ENCODE measurements around the gene TCERG1. TPM values are rescaled to one million over a fixed set of nuclear protein-coding genes. Genes with fewer than 3 reads are reported as not detected.
A peak's percentile ranks its signal among the peaks of the same experiment; 100 is the strongest.

Gene TCERG1
- total and polyA plus RNA-seq, 9 of the 15 experiments (the other 6 are each of a cell fraction or from before 2014, with no cell fraction given) = 50.3 to 148 (median 119) TPM

- H3K9me3 ChIP-seq (replicated peaks; ENCODE audit: control insufficient read depth, insufficient read depth, low read depth, low read length) = no peaks in the 10 kb centered on the region
- H2AFZ ChIP-seq (ENCODE audit: low read depth, low read length) = no peak overlapping the region
- ChIA-PET POLR2A (interaction anchor here (1.4 kb wide), 1 partner anchor 11 kb away, joined by 3 read pairs; no protein-coding TSS in a partner anchor), CTCF (ENCODE audit: low intra/inter-chr PET ratio) (interaction anchor here (3.3 kb wide), 1 partner anchor 134 kb away, joined by 23 read pairs; no protein-coding TSS in a partner anchor)
- FAIRE-seq (no peak), DNase-seq (ENCODE audit: extremely low read depth in 1 of 4, low spot score in 3 of 4) (no peak), ATAC-seq (no peak)
- TF ChIP-seq ZBTB43 (CRISPR knock-in tag; IDR thresholded peaks at IDR 0.05) (no peak), CEBPB (tag; IDR thresholded peaks at IDR 0.05) (peak; percentile 88), TAF1 (IDR thresholded peaks at IDR 0.05; ENCODE audit: control insufficient read depth, extremely low read depth, insufficient read depth, low read length, severe bottlenecking) (no peak), ZNF253 (CRISPR knock-in tag; conservative IDR thresholded peaks at IDR 0.05) (no peak), ZNF436 (CRISPR knock-in tag; IDR thresholded peaks at IDR 0.05) (no peak), ZNF224 (CRISPR knock-in tag; IDR thresholded peaks at IDR 0.05) (no peak), SFPQ (IDR thresholded peaks at IDR 0.05; ENCODE audit: low read depth, low read length) (no peak), E2F6 (IDR thresholded peaks at IDR 0.05; ENCODE audit: borderline replicate concordance in 1 of 2, extremely low read depth in 1 of 2, insufficient read depth in 1 of 2, insufficient read length in 1 of 2, low read depth in 1 of 2, low read length in 1 of 2, poor library complexity in 1 of 2, severe bottlenecking in 1 of 2) (no peak), CEBPG (CRISPR knock-in tag; IDR thresholded peaks at IDR 0.05) (no peak), CEBPG (tag; conservative IDR thresholded peaks at IDR 0.05 in 1 of 2, IDR thresholded peaks at IDR 0.05 in 1 of 2) (peak; percentile 50 to 61; a peak in 3 of 4 replicates)
- H3K36me3 ChIP-seq (ENCODE audit: control insufficient read depth, insufficient read depth, low read length) = no peaks in the 10 kb centered on the region
- intact Hi-C loops (cut with micrococcal nuclease) = loop anchor here (5.0 to 10.0 kb wide), 3 partner anchors 262 to 742 kb away; no protein-coding TSS in a partner anchor
- H3K27ac ChIP-seq (ENCODE audit: extremely low read depth, low read depth, low read length) = no peak overlapping the region
- 18% methylated on average over 5 of the region's 5 CpGs for WGBS (ENCODE audit: insufficient coverage, low coverage, missing lambda C conversion rate)
- no peaks in the 10 kb centered on the region for H3K9me1 ChIP-seq (ENCODE audit: control insufficient read depth, insufficient read depth, low read length)
- H3K4me1 ChIP-seq (replicated peaks in 1 of 2; ENCODE audit: control insufficient read depth in 2 of 2, insufficient read depth in 2 of 2, low read length in 2 of 2) = no peaks in the 10 kb centered on the region; a peak in 1 of 5 replicates
- H3K27me3 ChIP-seq (ENCODE audit: control insufficient read depth in 2 of 2, insufficient read depth in 2 of 2, low read length in 2 of 2) = peaks cover 8 to 23% of the 10 kb centered on the region in 2 experiments; a peak in 4 of 5 replicates
- H3K9ac ChIP-seq (ENCODE audit: insufficient read depth in 1 of 2, low read depth in 2 of 2, low read length in 2 of 2) = no peak overlapping the region
- no peak overlapping the region for H3K4me2 ChIP-seq (ENCODE audit: insufficient read depth, low read length)
- in situ Hi-C loops (cut with MboI) = no loop called here
- BruUV-seq (replicated peaks) = no TSS peak
- no peak overlapping the region for H3K4me3 ChIP-seq
- no peaks in the 10 kb centered on the region for H4K20me1 ChIP-seq (replicated peaks; ENCODE audit: control insufficient read depth, insufficient read depth, low read length)
- H3K79me2 ChIP-seq (ENCODE audit: control insufficient read depth, insufficient read depth, low read length) = no peaks in the 10 kb centered on the region
Measured at GRCh38 chr5:146426305-146426704, 20.8 kb upstream of the TCERG1 start.
